T1000 (cell line): Measurements from ENCODE around the gene HOXD9.

Experiments used
- DNase-seq: peaks from one replicate; lab custom pipeline; 2025; ENCODE audit warnings: mixed read lengths; lab: John Stamatoyannopoulos, UW

HOXD9 gene

GRCh38 chr2:176110415-176111308 lies 11.9 kb upstream of the HOXD9 start:
- no peak for DNase-seq

- DNase-seq: no peak
These were observed 11.2 kb upstream of the HOXD9 start for GRCh38 chr2:176111309-176111663.

GRCh38 chr2:176111846-176112374 lies 10.6 kb upstream of the HOXD9 start:
- DNase-seq: no peak

GRCh38 chr2:176112375-176113302 lies 9.9 kb upstream of the HOXD9 start:
- no peak for DNase-seq

GRCh38 chr2:176114120-176114929 lies 8.2 kb upstream of the HOXD9 start:
- no peak for DNase-seq

GRCh38 chr2:176114930-176115625 lies 7.4 kb upstream of the HOXD9 start:
- no peak for DNase-seq

GRCh38 chr2:176115883-176116813 lies 6.4 kb upstream of the HOXD9 start, which contains the start of gene HOXD10:
Gene HOXD10, plus strand, starts transcription at chr2:176116778. Its CDS starts 56 bp downstream, at chr2:176116834.
- no peak for DNase-seq

- DNase-seq: no peak
These were observed 5.2 kb upstream of the HOXD9 start for GRCh38 chr2:176117162-176117822.

- no peak for DNase-seq
These were observed 4.6 kb upstream of the HOXD9 start for GRCh38 chr2:176117823-176118371.

- no peak for DNase-seq
These were observed 3.7 kb upstream of the HOXD9 start for GRCh38 chr2:176118601-176119339.

- no peak for DNase-seq
These were observed 1.9 kb upstream of the HOXD9 start for GRCh38 chr2:176120364-176121189.

- DNase-seq: no peak
These were observed 1.1 kb upstream of the HOXD9 start for GRCh38 chr2:176121190-176122051.

- peak; percentile 47 for DNase-seq
These were observed 352 bp upstream of the HOXD9 start for GRCh38 chr2:176122052-176122682.

- no peak for DNase-seq
These were observed 1.0 kb downstream of the HOXD9 start for GRCh38 chr2:176123411-176124109.
